Activated CD8-positive, alpha-beta T cell treated with anti-CD3 and anti-CD28 coated beads for 36 hours (primary cell): ENCODE results near the gene ZFHX3. TPM values are rescaled to one million over a fixed set of nuclear protein-coding genes. Genes with fewer than 3 reads are reported as not detected.

Experiments used
- ATAC-seq: fragments of 200-7000 bp; cut with Tn5 transposase; one replicate; pipeline ENCODE4 v1.10.0; 2021; ENCODE audit warnings: mild to moderate bottlenecking, moderate library complexity
- CTCF ChIA-PET: fragments of 350-600 bp; sonication (Branson Sonifier 250); formaldehyde crosslinking; loops from one replicate; lab custom pipeline; 2021; ENCODE audit warnings: antibody characterized with exemption; lab: Charles Lee
- POLR2A ChIA-PET: fragments of 350-600 bp; sonication (Branson Sonifier 250); formaldehyde crosslinking; loops from one replicate; lab custom pipeline; 2021; ENCODE audit warnings: antibody characterized with exemption; lab: Charles Lee
- DNase-seq: peaks from one replicate; pipeline ENCODE4 v3.0.0-alpha.2; 2020
- H3K27ac Mint-ChIP-seq: one replicate; pipeline ENCODE4 v1.8.0; 2021; ENCODE audit warnings: mild to moderate bottlenecking, mixed read lengths
- H3K27me3 Mint-ChIP-seq: one replicate; pipeline ENCODE4 v1.8.0; 2021; ENCODE audit warnings: mixed read lengths
- H3K36me3 Mint-ChIP-seq: one replicate; pipeline ENCODE4 v1.8.0; 2021; ENCODE audit warnings: low read depth, mixed read lengths
- H3K4me1 Mint-ChIP-seq: one replicate; pipeline ENCODE4 v1.8.0; 2021; ENCODE audit warnings: low read depth, mixed read lengths
- H3K4me3 Mint-ChIP-seq: one replicate; pipeline ENCODE4 v1.8.0; 2021; ENCODE audit warnings: mild to moderate bottlenecking, moderate library complexity, mixed read lengths
- H3K9me3 Mint-ChIP-seq: one replicate; pipeline ENCODE4 v1.8.0; 2021; ENCODE audit warnings: mixed read lengths
- CTCF ChIP-seq: fragments of 200-600 bp; IDR thresholded peaks from one replicate; pipeline ENCODE4 v1.8.0; 2022; ENCODE audit warnings: antibody characterized with exemption, mild to moderate bottlenecking
- intact Hi-C: fragments of 100-400 bp; cut with micrococcal nuclease; formaldehyde crosslinking; loops from one replicate; pipeline ENCODE4 v1.10.0; 2022
- total RNA-seq, 2 experiments: library from RNA; stranded (reverse); gene quantifications; one replicate each; pipeline ENCODE4 v1.2.3, GENCODE V29; 2021

Gene ZFHX3
- total RNA-seq, 2 experiments from 2014 or later: 0.16 to 0.25 TPM

- H3K4me1 Mint-ChIP-seq: no peaks in the 10 kb centered on the region
- no peak for ATAC-seq
These were observed 253.6 kb downstream of the ZFHX3 start for GRCh38 chr16:72794319-72794718.

DNA sequence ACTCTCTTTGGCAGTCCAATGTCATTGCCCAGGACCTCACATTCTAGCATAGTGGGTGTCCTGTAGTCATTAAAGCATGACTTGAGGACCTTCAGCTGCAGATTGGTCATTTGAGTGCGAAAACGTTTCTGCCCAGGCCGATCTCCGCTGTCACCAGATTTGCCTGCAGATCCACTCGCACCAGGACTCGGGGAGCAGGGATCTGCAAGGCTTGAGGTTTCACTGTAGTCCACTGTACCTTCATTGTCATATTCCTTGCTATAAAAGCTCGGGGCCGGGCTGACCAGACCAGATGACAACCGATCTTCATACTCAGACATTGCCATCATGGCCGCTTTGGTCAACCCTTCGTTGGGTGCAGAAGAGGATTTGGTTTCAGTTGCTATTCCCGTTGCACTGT is 254.2 kb downstream of the ZFHX3 start:
- POLR2A ChIA-PET: no interaction called here
- H3K27ac Mint-ChIP-seq: no peak overlapping the region
- intact Hi-C loops: no loop called here
- CTCF ChIA-PET: interaction anchor here (2.5 kb wide), 1 partner anchor 39 kb away, joined by 7 read pairs; no protein-coding TSS in a partner anchor
- H3K4me1 Mint-ChIP-seq: peaks cover 3% of the 10 kb centered on the region
- H3K36me3 Mint-ChIP-seq: no peaks in the 10 kb centered on the region
- DNase-seq: no peak
- no peak for ATAC-seq
- no peak overlapping the region for H3K4me3 Mint-ChIP-seq
- H3K9me3 Mint-ChIP-seq: no peaks in the 10 kb centered on the region
- H3K27me3 Mint-ChIP-seq: peaks cover 4% of the 10 kb centered on the region
- no peak for TF ChIP-seq CTCF

More at GRCh38 chr16:72794319-72794718, 253.6 kb downstream of the ZFHX3 start:
- Mint-ChIP-seq H3K27me3 (peaks cover 1% of the 10 kb centered on the region), H3K4me3 (no peak overlapping the region), H3K9me3 (no peaks in the 10 kb centered on the region), H3K36me3 (no peaks in the 10 kb centered on the region), H3K27ac (no peak overlapping the region)
- no peak for DNase-seq
- ChIA-PET CTCF (interaction anchor here (2.2 to 2.5 kb wide), 2 partner anchors 38 to 39 kb away, joined by 7 to 11 read pairs; no protein-coding TSS in a partner anchor), POLR2A (no interaction called here)
- intact Hi-C loops: no loop called here
- TF ChIP-seq CTCF: no peak

DNA sequence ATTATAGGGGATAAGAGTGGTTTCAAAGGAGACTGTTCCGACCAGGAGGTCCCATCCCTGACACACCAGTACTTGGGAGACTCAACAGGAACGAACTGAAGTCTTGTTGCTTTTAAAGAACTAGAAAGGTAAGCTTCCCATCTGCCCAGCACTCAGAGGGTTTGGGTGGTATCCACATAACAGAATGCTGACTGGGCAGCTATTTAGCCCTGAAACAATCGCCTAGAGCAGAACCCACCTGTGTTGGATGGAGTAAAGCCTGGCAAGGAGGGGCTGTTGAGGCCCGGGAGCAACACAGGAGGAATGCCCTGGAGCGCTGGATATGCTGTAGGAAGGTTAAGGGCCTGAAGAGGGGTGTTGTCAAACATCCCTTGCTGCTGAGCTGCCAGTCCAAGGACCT is 254.9 kb downstream of the ZFHX3 start:
- intact Hi-C loops: no loop called here
- Mint-ChIP-seq H3K27ac (no peak overlapping the region), H3K4me1 (peaks cover 9% of the 10 kb centered on the region), H3K36me3 (no peaks in the 10 kb centered on the region), H3K4me3 (no peak overlapping the region), H3K27me3 (peaks cover 6% of the 10 kb centered on the region), H3K9me3 (no peaks in the 10 kb centered on the region)
- TF ChIP-seq CTCF: no peak
- ChIA-PET CTCF (interaction anchor here (2.5 kb wide), 1 partner anchor 40 kb away, joined by 7 read pairs; no protein-coding TSS in a partner anchor), POLR2A (no interaction called here)
- no peak for DNase-seq
- ATAC-seq: no peak

GRCh38 chr16:72791786-72792185 is 256.1 kb downstream of the ZFHX3 start:
- DNase-seq: no peak
- Mint-ChIP-seq H3K4me3 (no peak overlapping the region), H3K4me1 (peaks cover 17% of the 10 kb centered on the region), H3K9me3 (no peaks in the 10 kb centered on the region), H3K36me3 (no peaks in the 10 kb centered on the region), H3K27ac (no peak overlapping the region), H3K27me3 (peaks cover 8% of the 10 kb centered on the region)
- no peak for TF ChIP-seq CTCF
- POLR2A ChIA-PET: no interaction called here
- no peak for ATAC-seq
- CTCF ChIA-PET: interaction anchor here (0.9 to 2.5 kb wide), 3 partner anchors 41 to 392 kb away, joined by 3 to 7 read pairs (median 3); no protein-coding TSS in a partner anchor
- intact Hi-C loops: no loop called here

- Mint-ChIP-seq H3K4me3 (no peak overlapping the region), H3K27me3 (peaks cover 17% of the 10 kb centered on the region), H3K4me1 (peaks cover 27% of the 10 kb centered on the region), H3K9me3 (no peaks in the 10 kb centered on the region), H3K36me3 (no peaks in the 10 kb centered on the region), H3K27ac (no peak overlapping the region)
- ChIA-PET POLR2A (interaction anchor here (1.5 kb wide), 1 partner anchor 29 kb away, joined by 3 read pairs; no protein-coding TSS in a partner anchor), CTCF (no interaction called here)
- TF ChIP-seq CTCF: no peak
- ATAC-seq (no peak), DNase-seq (no peak)
- intact Hi-C loops: no loop called here
These were observed 258.0 kb downstream of the ZFHX3 start for GRCh38 chr16:72789921-72790320.
